HepG2 (cell line): ENCODE measurements around the gene ZNF783. TPM values are rescaled to one million over a fixed set of nuclear protein-coding genes. Genes with fewer than 3 reads are reported as not detected.

Source experiments
- CEBPB ChIP-seq: IDR thresholded peaks from 2 replicates; pipeline ENCODE4 v1.6.1; 2011; ENCODE audit warnings: low read depth, low read length, improper control_type of control experiment, borderline replicate concordance
- CEBPG ChIP-seq: IDR thresholded peaks from 2 replicates; pipeline ENCODE4 v1.6.1; 2016
- FOXK1 ChIP-seq: sonication (generic); formaldehyde crosslinking; IDR thresholded peaks from 2 replicates; pipeline ENCODE4 v1.4.0; 2020; ENCODE audit warnings: low read depth, missing genetic modification reagents, borderline replicate concordance
- HNF4G ChIP-seq, 2 experiments: sonication (generic) in 1 of 2; formaldehyde crosslinking in 1 of 2; IDR thresholded peaks; 2 replicates each; pipeline versions ENCODE4 v1.4.0 to v1.6.1; 2011 to 2020; ENCODE audit warnings: borderline replicate concordance in 2 of 2, low read depth in 2 of 2, mild to moderate bottlenecking in 2 of 2, low read length in 1 of 2, missing genetic modification reagents in 1 of 2, moderate library complexity in 1 of 2
- NR2C2 ChIP-seq: sonication (generic); formaldehyde crosslinking; IDR thresholded peaks from 2 replicates; pipeline ENCODE4 v1.4.0; 2020; ENCODE audit warnings: missing genetic modification reagents, mild to moderate bottlenecking, moderate library complexity, borderline replicate concordance
- POLR2A ChIP-seq, 2 experiments: IDR thresholded peaks; 2 replicates each; pipeline ENCODE4 v1.6.1; 2011; ENCODE audit warnings: low read depth in 2 of 2, low read length in 2 of 2, mild to moderate bottlenecking in 1 of 2, moderate library complexity in 1 of 2; ENCODE audit not compliant: insufficient read depth in 1 of 2
- POLR2G ChIP-seq: fragments of 200-400 bp; formaldehyde crosslinking; IDR thresholded peaks from 2 replicates; pipeline ENCODE4 v1.6.1; 2018; ENCODE audit warnings: mild to moderate bottlenecking, low read depth, low read length, moderate library complexity
- SMYD3 ChIP-seq: sonication (generic); formaldehyde crosslinking; IDR thresholded peaks from 2 replicates; pipeline ENCODE4 v1.8.1; 2023; ENCODE audit warnings: mild to moderate bottlenecking, missing genetic modification reagents
- ZBTB34 ChIP-seq: sonication (generic); formaldehyde crosslinking; IDR thresholded peaks from 2 replicates; pipeline ENCODE4 v1.8.0; 2022; ENCODE audit warnings: mild to moderate bottlenecking, missing genetic modification reagents
- ZC3H13 ChIP-seq: sonication (generic); formaldehyde crosslinking; IDR thresholded peaks from 2 replicates; pipeline ENCODE4 v1.8.1; 2023; ENCODE audit warnings: mild to moderate bottlenecking, missing genetic modification reagents, moderate library complexity
- ZFP41 ChIP-seq: sonication (generic); formaldehyde crosslinking; IDR thresholded peaks from 2 replicates; pipeline ENCODE4 v1.4.0; 2020; ENCODE audit warnings: mild to moderate bottlenecking, missing genetic modification reagents, borderline replicate concordance
- polyA plus RNA-seq, 8 experiments: library from polyadenylated mRNA; depleted of rRNA in 3 of 8; stranded (reverse) in 7 of 8; unstranded in 1 of 8; fragments of >200 nt; fragmentation: Illumina TruSeq in 4 of 8; extraction: Trizol in 4 of 8; gene quantifications; 2 replicates each; pipeline versions ENCODE4 v1.2.1 to v1.2.3, GENCODE V29; 2011 to 2016; ENCODE audit warnings: low read depth in 4 of 8, missing spikeins in 1 of 8, mixed read lengths in 1 of 8; ENCODE audit not compliant: insufficient read depth in 1 of 8
- total RNA-seq, 5 experiments: library from RNA; depleted of rRNA; stranded (reverse); fragments of >200 nt; fragmentation: Illumina TruSeq; extraction: Trizol; gene quantifications; 2 replicates each; pipeline ENCODE4 v1.2.3, GENCODE V29; 2016; ENCODE audit warnings: low read depth in 1 of 5

The ZNF783 gene
- total and polyA plus RNA-seq, 2 of the 13 experiments (the other 11 are each of a cell fraction or from before 2014, with no cell fraction given) = 4.1 to 5.2 TPM

GRCh38 chr7:149226840-149227494, 35.0 kb upstream of the ZNF783 start (continued):
- TF ChIP-seq SMYD3 (CRISPR knock-in tag) = no peak
- no peak for TF ChIP-seq FOXK1 (CRISPR knock-in tag)
- peak; percentile 35; the same call in 1 of the 2 replicates for TF ChIP-seq HNF4G (IDR thresholded peaks at IDR 0.05; ENCODE audit: borderline replicate concordance, low read depth, low read length)
- no peak for TF ChIP-seq HNF4G (CRISPR knock-in tag; IDR thresholded peaks at IDR 0.05; ENCODE audit: borderline replicate concordance, low read depth)
- TF ChIP-seq POLR2G = peak; percentile 68
- peak in 1 of 2 experiments; percentile 30; a peak in 1 of 4 replicates for TF ChIP-seq POLR2A (IDR thresholded peaks at IDR 0.05; ENCODE audit: insufficient read depth in 1 of 2, low read depth in 2 of 2, low read length in 2 of 2)
- TF ChIP-seq CEBPB = peak; percentile 82
- peak; percentile 75; the same call in 1 of the 2 replicates for TF ChIP-seq ZC3H13
- peak; percentile 74 for TF ChIP-seq NR2C2 (CRISPR knock-in tag)
- TF ChIP-seq CEBPG (CRISPR knock-in tag) = peak; percentile 75
- no peak for TF ChIP-seq ZBTB34
- no peak for TF ChIP-seq ZFP41
- TF ChIP-seq, all 625 proteins: peak for 14
